H1 (cell line): Measurements from ENCODE around the gene TFAP2A. TPM values are rescaled to one million over a fixed set of nuclear protein-coding genes. Genes with fewer than 3 reads are reported as not detected.

ENCODE experiments used
- CTCF ChIA-PET: fragments of 300-600 bp; sonication (Branson Sonifier 250); formaldehyde crosslinking; loops from one replicate; lab custom pipeline; 2021; ENCODE audit not compliant: partially characterized antibody; lab: Charles Lee
- POLR2A ChIA-PET: fragments of 300-600 bp; sonication (Branson Sonifier 250); formaldehyde crosslinking; loops from one replicate; lab custom pipeline; 2021; ENCODE audit warnings: inconsistent platforms; ENCODE audit not compliant: partially characterized antibody; lab: Charles Lee
- DNase-seq, 2 experiments: peaks; one replicate each; pipeline versions ENCODE4 v3.0.0 to v3.0.0-alpha.2; 2010 to 2022; ENCODE audit warnings: low spot score in 2 of 2, low read depth in 1 of 2, mixed read lengths in 1 of 2
- FAIRE-seq: peaks from 2 replicates; lab custom pipeline; 2011; peaks lifted over from hg19 to GRCh38; lab: Jason Lieb, UNC
- H2AFZ ChIP-seq: 2 replicates; pipeline ENCODE4 v1.8.1; 2012; ENCODE audit warnings: low read length, inconsistent platforms
- H2AK5ac ChIP-seq: 2 replicates; pipeline ENCODE4 v1.6.1; 2013; ENCODE audit warnings: low read depth, low read length
- H2BK120ac ChIP-seq: replicated peaks from 2 replicates; pipeline ENCODE3; 2013; ENCODE audit warnings: low read depth, low read length, inconsistent platforms
- H2BK12ac ChIP-seq: 2 replicates; pipeline ENCODE4 v1.6.1; 2013; ENCODE audit warnings: low read depth, low read length
- H2BK15ac ChIP-seq: 2 replicates; pipeline ENCODE4 v1.6.1; 2013; ENCODE audit warnings: low read length
- H2BK20ac ChIP-seq: 2 replicates; pipeline ENCODE4 v1.6.1; 2013; ENCODE audit warnings: low read length
- H2BK5ac ChIP-seq: 2 replicates; pipeline ENCODE4 v1.6.1; 2013; ENCODE audit warnings: low read depth, low read length
- H3K14ac ChIP-seq: 2 replicates; pipeline ENCODE4 v1.6.1; 2013; ENCODE audit warnings: inconsistent platforms; ENCODE audit not compliant: insufficient read length
- H3K18ac ChIP-seq: 2 replicates; pipeline ENCODE4 v1.6.1; 2013; ENCODE audit warnings: low read length; ENCODE audit errors: extremely low read depth
- H3K23ac ChIP-seq: 2 replicates; pipeline ENCODE4 v1.6.1; 2013; ENCODE audit warnings: inconsistent platforms; ENCODE audit not compliant: insufficient read length
- H3K23me2 ChIP-seq: 2 replicates; pipeline ENCODE4 v1.6.1; 2013; ENCODE audit warnings: low read depth, low read length
- H3K27ac ChIP-seq: 2 replicates; pipeline ENCODE4 v1.6.1; 2011; ENCODE audit warnings: low read depth, low read length, inconsistent platforms
- H3K27me3 ChIP-seq, 4 experiments: replicated peaks in 1 of 4; 1 replicate in 1 of 4; 2 replicates in 3 of 4; pipeline versions ENCODE4 v1.6.1 to v1.8.1; 2011 to 2013; ENCODE audit warnings: low read length in 3 of 4, mild to moderate bottlenecking in 3 of 4, inconsistent platforms in 2 of 4, mixed read lengths in 2 of 4, moderate library complexity in 1 of 4; ENCODE audit not compliant: control insufficient read depth in 3 of 4, insufficient read depth in 3 of 4; ENCODE audit errors: extremely low read depth in 1 of 4
- H3K36me3 ChIP-seq, 4 experiments: 2 replicates each; pipeline versions ENCODE4 v1.6.1 to v1.8.1; 2011 to 2013; ENCODE audit warnings: mild to moderate bottlenecking in 4 of 4, low read length in 3 of 4, moderate library complexity in 2 of 4, control low read depth in 1 of 4, inconsistent platforms in 1 of 4; ENCODE audit not compliant: insufficient read depth in 4 of 4, control insufficient read depth in 2 of 4
- H3K4ac ChIP-seq: replicated peaks from 2 replicates; pipeline ENCODE3; 2013; ENCODE audit warnings: low read length, low read depth, mixed read lengths, inconsistent platforms; ENCODE audit not compliant: insufficient read length
- H3K4me1 ChIP-seq, 4 experiments: replicated peaks in 1 of 4; 1 replicate in 1 of 4; 2 replicates in 3 of 4; pipeline versions ENCODE4 v1.6.1 to v1.8.1; 2011 to 2013; ENCODE audit warnings: low read length in 3 of 4, inconsistent platforms in 2 of 4, mixed read lengths in 1 of 4; ENCODE audit not compliant: insufficient read depth in 4 of 4, control insufficient read depth in 3 of 4
- H3K4me2 ChIP-seq, 2 experiments: 2 replicates each; pipeline versions ENCODE4 v1.6.1 to v1.8.1; 2011 to 2013; ENCODE audit warnings: low read depth in 2 of 2, low read length in 2 of 2, control low read depth in 1 of 2, inconsistent platforms in 1 of 2, mild to moderate bottlenecking in 1 of 2; ENCODE audit not compliant: insufficient read depth in 1 of 2
- H3K4me3 ChIP-seq, 4 experiments: fragments of 200-600, 300-600 bp in 1 of 4; sonication (generic), shearing (Covaris generic), sonication (Bioruptor Twin) in 1 of 4; 2 replicates each; pipeline versions ENCODE4 v1.5.1 to v1.8.1; 2011 to 2016; ENCODE audit warnings: low read length in 4 of 4, low read depth in 3 of 4, control low read depth in 2 of 4, inconsistent platforms in 2 of 4, mild to moderate bottlenecking in 2 of 4, mixed read lengths in 1 of 4, moderate library complexity in 1 of 4; ENCODE audit not compliant: insufficient read depth in 2 of 4; ENCODE audit errors: extremely low read depth in 1 of 4
- H3K56ac ChIP-seq: replicated peaks from 2 replicates; pipeline ENCODE3; 2013; ENCODE audit warnings: low read depth, mild to moderate bottlenecking, mixed read lengths, low read length, inconsistent platforms; ENCODE audit not compliant: insufficient read length
- H3K79me1 ChIP-seq: 2 replicates; pipeline ENCODE4 v1.6.1; 2013; ENCODE audit warnings: low read depth, low read length, control low read depth
- H3K79me2 ChIP-seq, 2 experiments: 2 replicates each; pipeline versions ENCODE4 v1.6.1 to v1.8.1; 2012 to 2013; ENCODE audit warnings: low read length in 2 of 2, mild to moderate bottlenecking in 2 of 2, inconsistent platforms in 1 of 2; ENCODE audit not compliant: insufficient read depth in 2 of 2, control insufficient read depth in 1 of 2
- H3K9ac ChIP-seq, 4 experiments: replicated peaks in 1 of 4; 1 replicate in 1 of 4; 2 replicates in 3 of 4; pipeline versions ENCODE4 v1.6.1 to v1.8.1; 2011 to 2013; ENCODE audit warnings: low read depth in 3 of 4, low read length in 3 of 4, control low read depth in 2 of 4, mild to moderate bottlenecking in 2 of 4, moderate library complexity in 2 of 4, inconsistent platforms in 1 of 4; ENCODE audit errors: extremely low read depth in 1 of 4
- H3K9me3 ChIP-seq, 2 experiments: 2 replicates each; pipeline versions ENCODE4 v1.6.1 to v1.8.1; 2012 to 2013; ENCODE audit warnings: mild to moderate bottlenecking in 2 of 2, moderate library complexity in 2 of 2, control low read depth in 1 of 2, inconsistent platforms in 1 of 2, low read depth in 1 of 2, low read length in 1 of 2, mixed read lengths in 1 of 2; ENCODE audit not compliant: insufficient read depth in 2 of 2
- H4K20me1 ChIP-seq, 2 experiments: replicated peaks in 1 of 2; 2 replicates each; pipeline versions ENCODE3 to v1.8.1; 2011 to 2013; ENCODE audit warnings: inconsistent platforms in 2 of 2, low read length in 2 of 2, mild to moderate bottlenecking in 1 of 2; ENCODE audit not compliant: insufficient read depth in 2 of 2, control insufficient read depth in 1 of 2
- H4K5ac ChIP-seq: 2 replicates; pipeline ENCODE4 v1.6.1; 2013; ENCODE audit warnings: low read length, low read depth, mixed read lengths, inconsistent platforms; ENCODE audit not compliant: insufficient read length
- H4K8ac ChIP-seq: 2 replicates; pipeline ENCODE4 v1.8.0; 2013; ENCODE audit warnings: mild to moderate bottlenecking, moderate library complexity, low read length, inconsistent platforms; ENCODE audit not compliant: insufficient read depth; ENCODE audit errors: extremely low read depth
- H4K91ac ChIP-seq: replicated peaks from 2 replicates; pipeline ENCODE3; 2013; ENCODE audit warnings: low read length, mixed read lengths, inconsistent platforms; ENCODE audit not compliant: insufficient read length
- BRCA1 ChIP-seq: IDR thresholded peaks from 2 replicates; pipeline ENCODE4 v1.6.1; 2012; ENCODE audit warnings: low read depth, low read length, improper control_type of control experiment
- E2F6 ChIP-seq: IDR thresholded peaks from 2 replicates; pipeline ENCODE4 v1.6.1; 2012; ENCODE audit warnings: inconsistent platforms
- EP300 ChIP-seq, 2 experiments: IDR thresholded peaks; 1 replicate in 1 of 2; 2 replicates in 1 of 2; pipeline ENCODE4 v1.6.1; 2011 to 2012; ENCODE audit warnings: low read depth in 2 of 2, low read length in 2 of 2, mild to moderate bottlenecking in 2 of 2, borderline replicate concordance in 1 of 2, inconsistent platforms in 1 of 2, moderate library complexity in 1 of 2
- WGBS, 2 experiments: shearing (Covaris generic) in 1 of 2; methylation state at CpG; one replicate each; pipeline versions ENCODE4 v1.1.6 to v1.1.7; 2013 to 2015; ENCODE audit warnings: low lambda C conversion rate in 2 of 2, mixed read lengths in 2 of 2, inconsistent platforms in 1 of 2, low coverage in 1 of 2, missing lambda C conversion rate in 1 of 2; ENCODE audit not compliant: insufficient replicate concordance in 2 of 2, insufficient coverage in 1 of 2, insufficient read length in 1 of 2; ENCODE audit errors: extremely low coverage in 1 of 2, missing lambda C conversion rate in 1 of 2; 5-methylcytosine and 5-hydroxymethylcytosine counted together
- polyA plus RNA-seq, 7 experiments: library from polyadenylated mRNA; depleted of rRNA in 3 of 7; stranded (reverse) in 5 of 7; unstranded in 2 of 7; fragments of >200 nt in 5 of 7; fragments of 200-250 nt in 2 of 7; gene quantifications; 1 replicate in 5 of 7; 2 replicates in 1 of 7; 4 replicates in 1 of 7; pipeline versions ENCODE4 v1.2.1 to v1.2.3, GENCODE V29; 2011 to 2013; ENCODE audit warnings: missing spikeins in 2 of 7, mixed read lengths in 2 of 7
- total RNA-seq: library from RNA; stranded (reverse); fragmentation: NEBNext Ultra II Directional; extraction: Animal tissue kit (Norgen Biotek cat#: 25700); gene quantifications from 2 replicates; pipeline ENCODE4 v1.2.1, GENCODE V29; 2021

Gene TFAP2A
- total and polyA plus RNA-seq, 2 of the 8 experiments (the other 6 are each of a cell fraction or from before 2014, with no cell fraction given) = 0.23 TPM; not detected in 1

DNA sequence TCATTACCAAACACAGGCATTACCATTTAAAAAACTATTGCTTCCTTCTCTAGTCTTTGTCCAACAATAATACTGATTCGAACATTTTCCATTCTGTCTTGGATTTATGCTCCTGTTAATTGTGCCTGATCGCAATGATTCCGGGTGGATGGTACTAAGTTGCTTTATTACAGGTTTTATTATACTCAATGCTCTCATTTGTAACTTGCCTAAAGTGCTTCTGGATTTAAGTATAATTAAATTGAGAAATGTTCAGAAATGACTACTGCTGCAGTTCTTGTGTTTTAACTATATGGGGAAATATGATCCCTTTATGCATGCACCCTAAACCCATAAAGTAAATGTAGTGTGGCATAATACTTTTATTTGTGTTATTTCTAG is 7.2 kb downstream of the TFAP2A start:
- Histone ChIP-seq H3K27ac (no peak overlapping the region), H3K9me3 (no peaks in the 10 kb centered on the region; a peak in 1 of 4 replicates), H3K79me1 (no peaks in the 10 kb centered on the region), H3K79me2 (no peaks in the 10 kb centered on the region), H3K4me2 (no peak overlapping the region), H3K18ac (no peak overlapping the region), H4K8ac (no peak overlapping the region), H3K23me2 (peaks cover 16% of the 10 kb centered on the region; the same call in 1 of the 2 replicates), H2BK15ac (no peak overlapping the region), H3K56ac (no peak overlapping the region), H3K4me3 (no peak overlapping the region), H2BK20ac (no peak overlapping the region), H3K23ac (no peak overlapping the region), H3K4me1 (peaks cover 9 to 21% (median 11%) of the 10 kb centered on the region in 4 experiments), H2AK5ac (no peak overlapping the region), H2BK12ac (no peak overlapping the region), H3K36me3 (no peaks in the 10 kb centered on the region), H4K20me1 (peaks cover 0 to 3% of the 10 kb centered on the region in 2 experiments), H3K4ac (no peak overlapping the region), H2BK120ac (no peak overlapping the region), H3K14ac (no peak overlapping the region), H2AFZ (no peak overlapping the region), H4K91ac (no peak overlapping the region), H4K5ac (no peak overlapping the region), H3K27me3 (peaks cover 55 to 90% (median 76%) of the 10 kb centered on the region in 4 experiments), H2BK5ac (no peak overlapping the region), H3K9ac (no peak overlapping the region)
- ChIA-PET POLR2A (no interaction called here), CTCF (interaction anchor here (0.7 to 2.8 kb wide), 3 partner anchors 8 to 26 kb away, joined by 3 to 24 read pairs (median 10); partner anchors contain the start of gene TFAP2A)
- 41% methylated on average over 3 of the region's 3 CpGs; no CpG with 5 or more reads in 1 of the 2 experiments for WGBS, 2 experiments
- no peak for FAIRE-seq
- no peak for TF ChIP-seq E2F6
- TF ChIP-seq BRCA1 = no peak
- no peak for TF ChIP-seq EP300 (IDR thresholded peaks at IDR 0.05; ENCODE audit: borderline replicate concordance in 1 of 2, low read depth in 2 of 2, low read length in 2 of 2)
- no peak for DNase-seq
